Muscle layer of colon (tissue), 2 donors: Measurements from ENCODE around the gene LHFPL3.

Source experiments
- H3K27ac ChIP-seq: one replicate; pipeline ENCODE4 v1.7.0; 2013; ENCODE audit warnings: low read depth, mild to moderate bottlenecking, low read length, moderate library complexity
- H3K27me3 ChIP-seq, 2 donors: one replicate each; pipeline ENCODE4 v1.7.0; 2013; ENCODE audit warnings: low read length in 2 of 2, mild to moderate bottlenecking in 2 of 2; ENCODE audit not compliant: insufficient read depth in 2 of 2, control insufficient read depth in 1 of 2
- H3K36me3 ChIP-seq: one replicate; pipeline ENCODE4 v1.7.0; 2013; ENCODE audit warnings: mild to moderate bottlenecking, low read length; ENCODE audit not compliant: insufficient read depth
- H3K4me1 ChIP-seq: one replicate; pipeline ENCODE4 v1.7.0; 2013; ENCODE audit warnings: mild to moderate bottlenecking, low read length; ENCODE audit not compliant: insufficient read depth
- H3K4me3 ChIP-seq, 2 donors: one replicate each; pipeline ENCODE4 v1.7.0; 2013; ENCODE audit warnings: low read length in 2 of 2, low read depth in 1 of 2, mild to moderate bottlenecking in 1 of 2, moderate library complexity in 1 of 2
- H3K9ac ChIP-seq: one replicate; pipeline ENCODE4 v1.7.0; 2013; ENCODE audit warnings: low read length
- H3K9me3 ChIP-seq: one replicate; pipeline ENCODE4 v1.7.0; 2013; ENCODE audit warnings: mild to moderate bottlenecking, low read length
- donor health status: abdominal sarcoma.
- donor health status: Adenocarcinoma of cecum.

LHFPL3 gene

DNA sequence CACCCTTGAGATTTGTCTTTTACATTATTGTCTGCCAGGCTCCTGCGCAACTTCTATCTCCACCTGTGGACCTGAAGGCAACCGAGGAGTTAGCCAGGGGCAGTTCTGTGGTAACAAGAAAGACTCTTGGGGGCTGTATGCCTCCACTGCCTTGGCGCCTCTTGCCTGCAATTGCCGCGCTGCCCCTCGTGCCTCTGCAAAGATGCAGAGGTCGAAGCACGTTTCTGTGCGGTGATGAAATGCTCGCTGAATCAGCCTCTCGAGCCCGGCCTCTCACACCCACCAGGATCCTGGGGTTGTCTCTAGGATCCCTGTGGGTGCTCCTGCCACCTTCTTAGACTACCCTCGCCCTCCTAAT, 486 bp upstream of the LHFPL3 start:
- H3K4me3 ChIP-seq: no peak overlapping the region
- no peak overlapping the region for H3K9ac ChIP-seq
- H3K27ac ChIP-seq: no peak overlapping the region
- no peaks in the 10 kb centered on the region for H3K36me3 ChIP-seq
- H3K27me3 ChIP-seq: peaks cover 18 to 37% of the 10 kb centered on the region in 2 donors
- H3K4me1 ChIP-seq: no peaks in the 10 kb centered on the region
- H3K9me3 ChIP-seq: no peaks in the 10 kb centered on the region

DNA sequence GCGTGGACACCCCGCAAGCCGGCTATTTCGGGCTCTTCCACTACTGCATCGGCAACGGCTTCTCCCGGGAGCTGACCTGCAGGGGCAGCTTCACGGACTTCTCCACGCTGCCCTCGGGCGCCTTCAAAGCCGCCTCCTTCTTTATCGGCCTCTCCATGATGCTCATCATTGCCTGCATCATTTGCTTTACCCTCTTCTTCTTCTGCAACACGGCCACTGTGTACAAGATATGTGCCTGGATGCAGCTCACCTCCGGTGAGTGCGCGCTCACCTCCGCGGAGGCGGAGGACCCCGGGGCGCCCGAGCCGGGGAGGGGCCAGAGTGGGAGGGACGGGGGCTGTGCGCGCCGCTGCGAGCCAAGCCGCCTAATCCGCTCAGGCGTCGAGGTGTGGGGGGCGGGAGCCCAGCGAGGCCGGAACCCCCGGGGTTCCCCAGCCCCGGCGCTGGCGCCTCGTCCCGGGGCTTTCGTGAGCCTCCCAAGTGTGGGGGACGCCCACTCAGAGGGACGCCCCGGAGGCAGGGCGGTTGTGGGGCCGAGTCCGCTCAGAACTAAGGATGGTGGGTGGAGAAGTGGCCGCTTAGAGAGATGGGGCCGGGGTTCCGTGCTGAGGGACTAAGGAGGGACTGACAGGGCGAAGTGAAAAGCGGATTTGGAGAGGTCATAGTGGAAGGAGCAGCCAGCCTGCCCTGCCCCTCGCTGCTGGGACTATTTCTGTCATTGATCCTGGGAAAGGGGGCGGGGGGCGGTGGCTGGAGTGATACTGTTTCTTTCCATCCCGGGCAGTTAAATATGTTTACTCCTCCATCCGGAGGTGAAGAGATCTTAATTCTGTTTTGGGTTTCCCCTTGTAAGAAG, 795 bp downstream of the LHFPL3 start:
- Histone ChIP-seq H3K36me3 (no peaks in the 10 kb centered on the region), H3K27me3 (peaks cover 18 to 37% of the 10 kb centered on the region in 2 donors), H3K4me3 (peak overlapping the region in 1 of 2 donors; percentile 38), H3K9ac (no peak overlapping the region), H3K27ac (no peak overlapping the region), H3K4me1 (no peaks in the 10 kb centered on the region), H3K9me3 (no peaks in the 10 kb centered on the region)

DNA sequence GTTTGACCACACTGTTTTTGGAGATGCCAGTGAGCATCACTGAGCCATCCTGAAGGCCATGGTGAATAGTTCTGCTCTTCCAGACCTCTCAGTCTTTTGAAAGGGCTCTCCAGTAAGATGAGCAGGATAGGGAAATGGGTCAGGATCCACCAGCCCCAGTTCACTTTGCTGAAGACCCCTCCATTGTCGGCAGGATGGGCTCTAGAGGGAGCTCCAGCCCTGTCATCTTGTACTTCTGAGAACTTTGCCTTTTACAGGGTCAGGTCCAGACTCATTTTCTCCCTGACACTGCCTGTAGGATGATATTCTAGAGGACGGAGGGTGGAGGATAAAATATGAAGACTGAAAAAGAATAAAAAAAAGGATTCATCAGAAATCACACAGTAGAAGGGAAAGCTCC, 13.1 kb downstream of the LHFPL3 start:
- H3K27me3 ChIP-seq: no peaks in the 10 kb centered on the region
- no peaks in the 10 kb centered on the region for H3K9me3 ChIP-seq
- no peak overlapping the region for H3K4me3 ChIP-seq
- no peak overlapping the region for H3K27ac ChIP-seq
- H3K36me3 ChIP-seq: no peaks in the 10 kb centered on the region
- H3K4me1 ChIP-seq: no peaks in the 10 kb centered on the region
- no peak overlapping the region for H3K9ac ChIP-seq

DNA sequence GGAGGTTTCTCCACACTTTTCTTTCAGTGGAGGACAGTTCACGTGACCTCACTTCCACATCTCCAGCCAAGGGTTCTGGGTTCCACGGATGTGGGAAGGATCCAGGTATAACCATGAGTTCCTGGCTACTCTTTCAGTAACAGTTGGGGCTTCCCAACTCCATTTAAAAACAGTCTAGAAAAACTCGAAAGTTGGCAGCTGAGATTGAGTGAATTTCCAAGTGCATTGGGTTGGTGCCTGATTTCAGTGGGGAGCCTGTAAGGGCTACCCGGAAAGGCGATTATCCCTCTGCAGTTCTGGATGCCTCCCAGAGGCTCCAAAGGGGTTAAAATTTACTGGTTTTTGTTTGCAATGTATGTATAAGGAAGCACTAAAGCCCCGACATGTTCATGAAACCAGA, 24.3 kb downstream of the LHFPL3 start:
- H3K4me3 ChIP-seq: no peak overlapping the region
- H3K36me3 ChIP-seq: no peaks in the 10 kb centered on the region
- H3K27ac ChIP-seq: no peak overlapping the region

DNA sequence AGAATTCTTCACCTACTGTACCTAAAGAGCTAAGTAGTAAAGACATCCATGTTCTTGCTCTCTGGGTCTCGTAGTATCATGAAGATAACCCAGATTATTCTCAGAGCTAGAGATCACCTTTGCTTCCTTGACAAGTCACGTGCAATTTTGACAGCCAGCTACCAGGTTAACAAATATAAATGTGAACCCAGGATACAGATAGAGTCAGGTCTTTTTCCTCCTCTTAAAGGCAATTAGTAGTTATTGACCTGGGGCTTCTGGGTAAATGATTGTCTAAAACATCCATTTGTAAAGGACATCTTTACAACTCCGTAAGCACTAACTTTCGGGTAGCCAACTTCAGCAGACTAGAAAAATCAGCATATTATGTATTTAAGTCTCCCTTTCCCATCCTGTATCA, 28.8 kb downstream of the LHFPL3 start:
- H3K36me3 ChIP-seq: no peaks in the 10 kb centered on the region
- no peaks in the 10 kb centered on the region for H3K4me1 ChIP-seq
- H3K9me3 ChIP-seq: no peaks in the 10 kb centered on the region
- H3K27ac ChIP-seq: no peak overlapping the region
- no peak overlapping the region for H3K9ac ChIP-seq
- H3K4me3 ChIP-seq: no peak overlapping the region
- H3K27me3 ChIP-seq: no peaks in the 10 kb centered on the region

More for the DNA sequence above, 24.3 kb downstream of the LHFPL3 start:
- H3K4me1 ChIP-seq: no peaks in the 10 kb centered on the region
- H3K9me3 ChIP-seq: no peaks in the 10 kb centered on the region
- no peak overlapping the region for H3K9ac ChIP-seq
- no peaks in the 10 kb centered on the region for H3K27me3 ChIP-seq

DNA sequence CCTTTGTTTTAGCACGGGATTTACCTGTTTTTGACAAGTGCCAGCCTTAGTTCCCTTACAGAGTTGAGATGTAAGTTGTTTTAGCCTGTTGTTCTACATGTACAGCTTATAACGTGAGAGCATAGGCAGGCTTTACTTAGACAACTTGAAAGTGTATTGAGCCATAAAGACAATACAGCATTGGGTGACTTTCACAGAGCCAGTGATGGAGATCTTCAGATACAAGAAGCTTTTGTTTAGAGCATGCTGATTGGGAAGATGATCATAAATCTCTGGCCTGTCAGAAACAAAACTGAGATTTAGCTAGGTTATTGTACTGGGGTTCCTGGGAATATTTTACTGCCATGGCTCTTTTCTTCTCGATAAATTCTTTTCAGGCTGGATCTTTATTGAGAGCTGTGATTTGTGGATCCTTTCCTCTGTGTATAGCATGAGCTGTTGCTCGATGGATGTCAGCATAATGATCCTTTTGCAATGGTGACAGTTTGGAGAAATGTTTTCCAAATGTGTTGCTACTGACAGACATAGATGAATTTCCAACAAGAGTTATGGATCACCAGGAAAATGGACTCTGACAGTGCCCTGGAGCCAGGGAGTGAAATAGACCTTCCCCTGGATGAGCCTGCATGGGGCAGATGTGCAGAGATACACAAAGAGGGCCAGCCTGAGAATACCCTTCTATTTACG, 30.2 kb downstream of the LHFPL3 start:
- no peak overlapping the region for H3K9ac ChIP-seq
- H3K27me3 ChIP-seq: no peaks in the 10 kb centered on the region
- no peaks in the 10 kb centered on the region for H3K9me3 ChIP-seq
- no peaks in the 10 kb centered on the region for H3K4me1 ChIP-seq
- no peak overlapping the region for H3K27ac ChIP-seq
- no peak overlapping the region for H3K4me3 ChIP-seq
- H3K36me3 ChIP-seq: no peaks in the 10 kb centered on the region

DNA sequence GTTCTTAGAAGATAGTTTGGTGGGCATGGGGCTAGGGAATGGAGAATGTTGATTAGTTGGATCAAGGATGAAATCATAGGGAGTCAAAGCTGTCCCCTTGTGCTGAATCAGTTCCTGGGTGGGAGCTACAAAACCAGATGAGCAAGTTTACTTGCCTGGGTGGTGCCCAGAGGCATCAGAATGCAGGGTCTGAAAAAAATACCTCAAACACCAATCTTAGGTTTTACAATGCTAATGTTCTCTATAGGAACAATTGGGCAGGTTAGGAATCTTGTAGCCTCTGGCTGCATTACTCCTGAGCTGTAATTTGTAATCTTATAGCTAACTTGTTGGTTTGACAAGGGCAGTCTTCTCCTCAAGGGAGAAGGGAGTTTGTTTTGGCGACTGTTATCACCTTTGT, 34.4 kb downstream of the LHFPL3 start:
- Histone ChIP-seq H3K9ac (no peak overlapping the region), H3K27me3 (no peaks in the 10 kb centered on the region), H3K4me3 (no peak overlapping the region), H3K4me1 (no peaks in the 10 kb centered on the region), H3K36me3 (no peaks in the 10 kb centered on the region), H3K9me3 (no peaks in the 10 kb centered on the region), H3K27ac (no peak overlapping the region)

DNA sequence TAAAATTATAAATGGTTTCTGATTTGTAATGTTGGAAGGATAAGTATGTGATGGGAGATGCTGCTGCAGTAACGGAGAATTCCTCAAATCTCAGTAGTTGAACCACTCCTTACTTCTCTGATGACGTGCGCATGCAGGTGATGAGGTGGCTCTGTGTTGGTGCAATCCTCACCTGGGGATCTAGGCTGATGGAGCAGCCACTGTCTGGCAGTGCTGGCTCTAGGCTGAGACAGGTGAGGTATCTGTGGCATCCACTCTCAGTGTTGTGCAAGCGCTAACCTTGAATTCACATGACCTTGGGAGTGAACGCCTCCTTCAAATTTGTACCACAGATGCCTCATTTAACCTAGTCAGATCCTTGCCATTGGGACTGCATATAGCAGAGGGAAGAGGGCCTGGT, 35.0 kb downstream of the LHFPL3 start:
- Histone ChIP-seq H3K4me1 (no peaks in the 10 kb centered on the region), H3K9me3 (no peaks in the 10 kb centered on the region), H3K27me3 (no peaks in the 10 kb centered on the region), H3K4me3 (no peak overlapping the region), H3K36me3 (no peaks in the 10 kb centered on the region), H3K9ac (no peak overlapping the region), H3K27ac (no peak overlapping the region)

DNA sequence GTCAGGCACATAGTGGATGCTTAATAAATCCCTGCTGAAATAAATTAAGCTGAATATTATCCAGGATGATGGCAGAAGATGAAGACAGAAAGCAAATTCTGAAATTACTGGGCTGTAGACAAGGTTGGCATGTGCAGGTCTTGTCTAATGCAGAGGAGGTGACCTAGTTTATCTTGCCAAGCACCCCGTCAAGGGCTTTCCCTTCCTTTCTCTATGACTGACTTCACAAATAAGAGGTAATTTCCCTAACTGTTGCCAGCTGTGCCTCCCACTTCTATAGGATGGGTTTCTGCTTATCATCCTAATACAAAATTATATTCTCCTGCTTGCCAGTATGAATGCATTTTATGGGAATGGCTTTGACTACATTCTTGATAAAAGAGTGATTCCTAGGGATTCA, 38.0 kb downstream of the LHFPL3 start:
- Histone ChIP-seq H3K27me3 (no peaks in the 10 kb centered on the region), H3K4me1 (no peaks in the 10 kb centered on the region), H3K9me3 (no peaks in the 10 kb centered on the region), H3K4me3 (no peak overlapping the region), H3K36me3 (no peaks in the 10 kb centered on the region), H3K27ac (no peak overlapping the region), H3K9ac (no peak overlapping the region)

DNA sequence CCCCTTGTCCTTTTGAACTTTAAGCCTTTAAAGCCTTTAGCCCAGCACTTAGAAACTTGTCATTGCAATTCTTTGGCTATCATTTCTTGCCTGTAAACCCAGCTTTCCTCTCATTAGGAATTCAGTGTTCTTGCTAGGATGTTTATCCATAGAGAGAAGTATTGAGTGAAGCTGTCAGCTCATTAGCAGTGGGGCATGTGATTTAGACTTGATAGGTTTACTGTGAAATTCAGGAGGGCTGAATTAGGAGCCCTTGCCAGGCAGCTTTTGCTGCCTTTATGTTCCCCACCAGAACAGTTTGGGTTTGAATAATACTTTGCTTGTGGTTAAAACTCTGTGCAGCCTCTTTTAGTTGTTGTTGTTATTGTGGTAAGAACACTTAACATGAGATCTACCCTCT, 39.5 kb downstream of the LHFPL3 start:
- Histone ChIP-seq H3K27me3 (no peaks in the 10 kb centered on the region), H3K4me1 (no peaks in the 10 kb centered on the region), H3K27ac (no peak overlapping the region), H3K9me3 (no peaks in the 10 kb centered on the region), H3K36me3 (no peaks in the 10 kb centered on the region), H3K9ac (no peak overlapping the region), H3K4me3 (no peak overlapping the region)

DNA sequence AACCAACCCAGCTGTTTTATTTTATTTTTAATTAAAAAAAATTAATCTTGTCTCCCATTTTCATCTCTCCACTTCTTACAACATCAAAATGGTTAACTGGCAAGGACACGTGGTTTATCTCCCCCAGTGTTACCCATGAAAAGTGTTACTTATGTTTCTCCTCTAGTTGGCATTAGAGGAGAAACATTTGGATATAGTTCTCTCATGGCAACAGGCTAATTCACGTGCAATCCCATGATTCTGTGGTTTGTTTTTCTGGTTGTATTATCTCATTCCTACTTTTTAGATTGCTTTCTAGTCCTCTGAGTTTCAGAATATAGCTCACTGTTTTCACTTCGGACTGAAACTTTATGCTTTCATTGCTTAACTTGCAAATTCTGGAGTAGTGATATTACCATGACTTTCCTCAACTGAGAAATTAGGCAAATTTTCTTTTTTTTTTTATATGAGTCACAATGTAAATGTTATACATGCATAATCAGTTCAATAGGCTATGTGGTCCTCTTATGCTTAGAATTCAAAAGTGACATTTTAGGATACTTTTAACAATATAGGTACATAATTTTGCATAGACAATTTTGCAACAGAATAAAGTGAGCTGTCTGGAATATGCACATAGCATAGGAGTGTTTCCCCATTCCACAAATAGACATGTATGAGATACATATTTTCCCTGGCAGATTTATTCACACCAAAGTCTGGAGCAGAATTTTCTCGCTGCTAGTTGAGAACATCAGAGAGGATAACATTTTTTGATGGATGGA, 43.0 kb downstream of the LHFPL3 start:
- no peak overlapping the region for H3K9ac ChIP-seq
- no peak overlapping the region for H3K27ac ChIP-seq
- no peaks in the 10 kb centered on the region for H3K27me3 ChIP-seq
- H3K4me1 ChIP-seq: no peaks in the 10 kb centered on the region
- H3K36me3 ChIP-seq: no peaks in the 10 kb centered on the region
- no peak overlapping the region for H3K4me3 ChIP-seq
- no peaks in the 10 kb centered on the region for H3K9me3 ChIP-seq
